ENCODE results near the gene SPATS2. TPM values are rescaled to one million over a fixed set of nuclear protein-coding genes. Genes with fewer than 3 reads are reported as not detected.

The SPATS2 gene
- total and polyA plus RNA-seq, 10 of the 15 experiments (the other 5 are each of a cell fraction or from before 2014, with no cell fraction given) = 9.0 to 54.2 (median 27.5) TPM

DNA sequence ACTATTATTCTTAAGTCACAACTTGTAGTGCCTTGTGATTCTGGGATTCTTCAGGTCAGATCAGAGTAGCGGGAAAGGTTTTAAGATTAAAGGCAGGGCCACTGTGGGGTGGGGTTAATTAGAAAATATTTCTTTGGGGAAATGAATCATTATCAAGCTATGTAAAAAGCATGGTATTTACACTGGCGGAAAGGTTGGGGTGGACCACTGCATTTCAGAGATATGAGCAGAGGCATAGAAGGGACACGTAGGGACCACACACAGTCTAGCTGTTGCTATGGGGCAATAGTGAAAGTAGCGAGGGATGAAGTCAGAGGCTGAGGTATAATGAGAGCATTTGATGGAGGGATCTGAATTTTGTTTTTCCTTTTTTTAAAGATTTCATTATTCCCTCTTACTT, 139.9 kb downstream of the SPATS2 start:
- Histone ChIP-seq H3K9me3 (replicated peaks; ENCODE audit: control insufficient read depth, insufficient read depth, low read length) (no peaks in the 10 kb centered on the region), H3K27ac (ENCODE audit: control insufficient read depth, insufficient read depth) (no peak overlapping the region), H4K20me1 (ENCODE audit: control insufficient read depth, insufficient read depth) (no peaks in the 10 kb centered on the region), H3K79me2 (ENCODE audit: control insufficient read depth, insufficient read depth, low read length) (no peaks in the 10 kb centered on the region), H3K27me3 (replicated peaks in 1 of 2; ENCODE audit: control insufficient read depth in 2 of 2, insufficient read depth in 2 of 2, low read length in 1 of 2) (no peaks in the 10 kb centered on the region), H2AFZ (ENCODE audit: control insufficient read depth, low read depth, low read length) (no peak overlapping the region), H3K9ac (ENCODE audit: control insufficient read depth, insufficient read depth, low read length) (no peak overlapping the region), H3K4me1 (ENCODE audit: control insufficient read depth, insufficient read depth, low read length) (no peaks in the 10 kb centered on the region; the same call in 1 of the 2 replicates), H3K4me3 (no peak overlapping the region), H3K4me2 (ENCODE audit: control insufficient read depth, insufficient read depth) (no peak overlapping the region), H3K36me3 (ENCODE audit: control insufficient read depth in 2 of 2, insufficient read depth in 2 of 2, low read length in 1 of 2) (peaks cover 0 to 16% of the 10 kb centered on the region in 2 experiments; a peak in 3 of 4 replicates)
- in situ Hi-C loops (cut with MboI) (no loop called here), intact Hi-C loops (cut with micrococcal nuclease; ENCODE audit: unreplicated experiment) (no loop called here)
- CTCF ChIA-PET = interaction anchor here (0.6 to 6.1 kb wide), 4 partner anchors 10 to 149 kb away, joined by 3 to 39 read pairs (median 4); no protein-coding TSS in a partner anchor
- no peak for ATAC-seq
- DNase-seq (ENCODE audit: low read depth, low spot score) = no peak
- POLR2A ChIA-PET = interaction anchor here (0.5 kb wide), 1 partner anchor 38 kb away, joined by 4 read pairs; no protein-coding TSS in a partner anchor
- FAIRE-seq = no peak
- SMC1A ChIA-PET (ENCODE audit: uncharacterized antibody, unreplicated experiment) = interaction anchor here (1.1 to 33.2 kb wide), 2 partner anchors 13 to 146 kb away, joined by 3 to 740 read pairs; partner anchors contain the start of gene SPATS2
- 99% methylated on average over 4 of the region's 4 CpGs for WGBS (ENCODE audit: insufficient coverage, insufficient replicate concordance, low lambda C conversion rate, missing lambda C conversion rate)
- no TSS peak for BruUV-seq (replicated peaks)
- RAD21 ChIA-PET (ENCODE audit: unreplicated experiment) = interaction anchor here (0.7 to 2.4 kb wide), 3 partner anchors 149 to 184 kb away, joined by 3 to 11 read pairs (median 7); partner anchors contain the start of gene TROAP
- TF ChIP-seq TARDBP (IDR thresholded peaks at IDR 0.05; ENCODE audit: borderline replicate concordance) = no peak
- TF ChIP-seq CEBPB (IDR thresholded peaks at IDR 0.05; ENCODE audit: borderline replicate concordance in 1 of 2, low read depth in 2 of 2, low read length in 2 of 2) = no peak
- TF ChIP-seq, protein P1, sequence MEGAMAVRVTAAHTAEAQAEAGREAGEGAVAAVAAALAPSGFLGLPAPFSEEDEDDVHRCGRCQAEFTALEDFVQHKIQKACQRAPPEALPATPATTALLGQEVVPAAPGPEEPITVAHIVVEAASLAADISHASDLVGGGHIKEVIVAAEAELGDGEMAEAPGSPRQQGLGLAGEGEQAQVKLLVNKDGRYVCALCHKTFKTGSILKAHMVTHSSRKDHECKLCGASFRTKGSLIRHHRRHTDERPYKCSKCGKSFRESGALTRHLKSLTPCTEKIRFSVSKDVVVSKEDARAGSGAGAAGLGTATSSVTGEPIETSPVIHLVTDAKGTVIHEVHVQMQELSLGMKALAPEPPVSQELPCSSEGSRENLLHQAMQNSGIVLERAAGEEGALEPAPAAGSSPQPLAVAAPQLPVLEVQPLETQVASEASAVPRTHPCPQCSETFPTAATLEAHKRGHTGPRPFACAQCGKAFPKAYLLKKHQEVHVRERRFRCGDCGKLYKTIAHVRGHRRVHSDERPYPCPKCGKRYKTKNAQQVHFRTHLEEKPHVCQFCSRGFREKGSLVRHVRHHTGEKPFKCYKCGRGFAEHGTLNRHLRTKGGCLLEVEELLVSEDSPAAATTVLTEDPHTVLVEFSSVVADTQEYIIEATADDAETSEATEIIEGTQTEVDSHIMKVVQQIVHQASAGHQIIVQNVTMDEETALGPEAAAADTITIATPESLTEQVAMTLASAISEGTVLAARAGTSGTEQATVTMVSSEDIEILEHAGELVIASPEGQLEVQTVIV (IDR thresholded peaks at IDR 0.05; ENCODE audit: borderline replicate concordance, partially characterized antibody) = no peak
- TF ChIP-seq, protein P2, sequence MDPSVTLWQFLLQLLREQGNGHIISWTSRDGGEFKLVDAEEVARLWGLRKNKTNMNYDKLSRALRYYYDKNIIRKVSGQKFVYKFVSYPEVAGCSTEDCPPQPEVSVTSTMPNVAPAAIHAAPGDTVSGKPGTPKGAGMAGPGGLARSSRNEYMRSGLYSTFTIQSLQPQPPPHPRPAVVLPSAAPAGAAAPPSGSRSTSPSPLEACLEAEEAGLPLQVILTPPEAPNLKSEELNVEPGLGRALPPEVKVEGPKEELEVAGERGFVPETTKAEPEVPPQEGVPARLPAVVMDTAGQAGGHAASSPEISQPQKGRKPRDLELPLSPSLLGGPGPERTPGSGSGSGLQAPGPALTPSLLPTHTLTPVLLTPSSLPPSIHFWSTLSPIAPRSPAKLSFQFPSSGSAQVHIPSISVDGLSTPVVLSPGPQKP (IDR thresholded peaks at IDR 0.05; ENCODE audit: low read depth, low read length) = no peak
- TF ChIP-seq EZH2 (IDR thresholded peaks at IDR 0.05; ENCODE audit: borderline replicate concordance, control insufficient read depth, low read depth, low read length) = no peak
- TF ChIP-seq, protein P3, sequence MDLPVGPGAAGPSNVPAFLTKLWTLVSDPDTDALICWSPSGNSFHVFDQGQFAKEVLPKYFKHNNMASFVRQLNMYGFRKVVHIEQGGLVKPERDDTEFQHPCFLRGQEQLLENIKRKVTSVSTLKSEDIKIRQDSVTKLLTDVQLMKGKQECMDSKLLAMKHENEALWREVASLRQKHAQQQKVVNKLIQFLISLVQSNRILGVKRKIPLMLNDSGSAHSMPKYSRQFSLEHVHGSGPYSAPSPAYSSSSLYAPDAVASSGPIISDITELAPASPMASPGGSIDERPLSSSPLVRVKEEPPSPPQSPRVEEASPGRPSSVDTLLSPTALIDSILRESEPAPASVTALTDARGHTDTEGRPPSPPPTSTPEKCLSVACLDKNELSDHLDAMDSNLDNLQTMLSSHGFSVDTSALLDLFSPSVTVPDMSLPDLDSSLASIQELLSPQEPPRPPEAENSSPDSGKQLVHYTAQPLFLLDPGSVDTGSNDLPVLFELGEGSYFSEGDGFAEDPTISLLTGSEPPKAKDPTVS (IDR thresholded peaks at IDR 0.05; ENCODE audit: low read depth, low read length) = no peak
- TF ChIP-seq POLR2AphosphoS5 (IDR thresholded peaks at IDR 0.05; ENCODE audit: low read length) = no peak
- TF ChIP-seq RAD51 (IDR thresholded peaks at IDR 0.05) = no peak
- no peak for TF ChIP-seq GATAD2B (conservative IDR thresholded peaks at IDR 0.05; ENCODE audit: low read depth)
- no peak for TF ChIP-seq FOXM1 (IDR thresholded peaks at IDR 0.05; ENCODE audit: low read depth, low read length)
- TF ChIP-seq, protein P4, sequence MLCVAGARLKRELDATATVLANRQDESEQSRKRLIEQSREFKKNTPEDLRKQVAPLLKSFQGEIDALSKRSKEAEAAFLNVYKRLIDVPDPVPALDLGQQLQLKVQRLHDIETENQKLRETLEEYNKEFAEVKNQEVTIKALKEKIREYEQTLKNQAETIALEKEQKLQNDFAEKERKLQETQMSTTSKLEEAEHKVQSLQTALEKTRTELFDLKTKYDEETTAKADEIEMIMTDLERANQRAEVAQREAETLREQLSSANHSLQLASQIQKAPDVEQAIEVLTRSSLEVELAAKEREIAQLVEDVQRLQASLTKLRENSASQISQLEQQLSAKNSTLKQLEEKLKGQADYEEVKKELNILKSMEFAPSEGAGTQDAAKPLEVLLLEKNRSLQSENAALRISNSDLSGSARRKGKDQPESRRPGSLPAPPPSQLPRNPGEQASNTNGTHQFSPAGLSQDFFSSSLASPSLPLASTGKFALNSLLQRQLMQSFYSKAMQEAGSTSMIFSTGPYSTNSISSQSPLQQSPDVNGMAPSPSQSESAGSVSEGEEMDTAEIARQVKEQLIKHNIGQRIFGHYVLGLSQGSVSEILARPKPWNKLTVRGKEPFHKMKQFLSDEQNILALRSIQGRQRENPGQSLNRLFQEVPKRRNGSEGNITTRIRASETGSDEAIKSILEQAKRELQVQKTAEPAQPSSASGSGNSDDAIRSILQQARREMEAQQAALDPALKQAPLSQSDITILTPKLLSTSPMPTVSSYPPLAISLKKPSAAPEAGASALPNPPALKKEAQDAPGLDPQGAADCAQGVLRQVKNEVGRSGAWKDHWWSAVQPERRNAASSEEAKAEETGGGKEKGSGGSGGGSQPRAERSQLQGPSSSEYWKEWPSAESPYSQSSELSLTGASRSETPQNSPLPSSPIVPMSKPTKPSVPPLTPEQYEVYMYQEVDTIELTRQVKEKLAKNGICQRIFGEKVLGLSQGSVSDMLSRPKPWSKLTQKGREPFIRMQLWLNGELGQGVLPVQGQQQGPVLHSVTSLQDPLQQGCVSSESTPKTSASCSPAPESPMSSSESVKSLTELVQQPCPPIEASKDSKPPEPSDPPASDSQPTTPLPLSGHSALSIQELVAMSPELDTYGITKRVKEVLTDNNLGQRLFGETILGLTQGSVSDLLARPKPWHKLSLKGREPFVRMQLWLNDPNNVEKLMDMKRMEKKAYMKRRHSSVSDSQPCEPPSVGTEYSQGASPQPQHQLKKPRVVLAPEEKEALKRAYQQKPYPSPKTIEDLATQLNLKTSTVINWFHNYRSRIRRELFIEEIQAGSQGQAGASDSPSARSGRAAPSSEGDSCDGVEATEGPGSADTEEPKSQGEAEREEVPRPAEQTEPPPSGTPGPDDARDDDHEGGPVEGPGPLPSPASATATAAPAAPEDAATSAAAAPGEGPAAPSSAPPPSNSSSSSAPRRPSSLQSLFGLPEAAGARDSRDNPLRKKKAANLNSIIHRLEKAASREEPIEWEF (IDR thresholded peaks at IDR 0.05; ENCODE audit: insufficient replicate concordance, low read depth, low read length) = no peak
